Measurements from ENCODE around the gene CARMIL3.

GRCh38 chr14:24071836-24072430, 20.1 kb downstream of the CARMIL3 start:
- no peak for TF ChIP-seq YY1 (IDR thresholded peaks at IDR 0.05; ENCODE audit: insufficient read depth, insufficient read length)
- TF ChIP-seq ZNF274 (IDR thresholded peaks at IDR 0.05; ENCODE audit: low read depth, low read length): no peak
